WTC11 (cell line): Measurements from ENCODE around the gene DNAJC5G. TPM values are rescaled to one million over a fixed set of nuclear protein-coding genes. Genes with fewer than 3 reads are reported as not detected.

Experiments
- ATAC-seq: fragments of 200-7000 bp; cut with Tn5 transposase; 2 replicates; pipeline ENCODE4 v1.10.0; 2021; ENCODE audit warnings: mild to moderate bottlenecking, moderate library complexity
- Bru-seq: library from RNA; stranded (reverse); fragments of 400-500 nt; gene quantifications from one replicate; lab custom pipeline; 2021; lab: Mats Ljungman, UMichigan
- CTCF ChIA-PET: fragments of 300-600 bp; sonication (Branson Sonifier 250); formaldehyde crosslinking; loops from one replicate; lab custom pipeline; 2021; ENCODE audit warnings: antibody characterized with exemption; lab: Charles Lee
- POLR2A ChIA-PET: fragments of 350-600 bp; sonication (Branson Sonifier 250); formaldehyde crosslinking; loops from one replicate; lab custom pipeline; 2021; ENCODE audit warnings: antibody characterized with exemption; lab: Charles Lee
- DNase-seq: peaks from one replicate; pipeline ENCODE4 v3.0.0; 2021; ENCODE audit warnings: low spot score
- H3K27ac Mint-ChIP-seq: 2 replicates; pipeline ENCODE4 v1.8.0; 2021; ENCODE audit warnings: mixed read lengths
- H3K27me3 Mint-ChIP-seq: 2 replicates; pipeline ENCODE4 v1.8.0; 2021; ENCODE audit warnings: low read depth, mild to moderate bottlenecking, moderate library complexity, mixed read lengths
- H3K36me3 Mint-ChIP-seq: 2 replicates; pipeline ENCODE4 v1.8.0; 2021; ENCODE audit warnings: mixed read lengths
- H3K4me1 Mint-ChIP-seq: 2 replicates; pipeline ENCODE4 v1.8.0; 2022; ENCODE audit warnings: mixed read lengths
- H3K4me3 Mint-ChIP-seq: 2 replicates; pipeline ENCODE4 v1.8.0; 2021; ENCODE audit warnings: mild to moderate bottlenecking, moderate library complexity, mixed read lengths
- H3K9me3 Mint-ChIP-seq: 2 replicates; pipeline ENCODE4 v1.8.0; 2021; ENCODE audit warnings: mixed read lengths
- ATF1 ChIP-seq: sonication (generic); formaldehyde crosslinking; IDR thresholded peaks from 2 replicates; pipeline ENCODE4 v1.8.1; 2023; ENCODE audit warnings: mild to moderate bottlenecking, moderate library complexity, missing genetic modification reagents
- ATF2 ChIP-seq: sonication (generic); formaldehyde crosslinking; IDR thresholded peaks from 2 replicates; pipeline ENCODE4 v1.8.1; 2022; ENCODE audit warnings: low read depth, missing genetic modification reagents, borderline replicate concordance
- CDX4 ChIP-seq: fragments of 250-450 bp; sonication (Bioruptor Pico); IDR thresholded peaks from 2 replicates; pipeline ENCODE4 v1.9.0; 2021; ENCODE audit warnings: moderate library complexity, mild to moderate bottlenecking, inconsistent platforms, borderline replicate concordance
- CTCF ChIP-seq: fragments of 200-600 bp; IDR thresholded peaks from 2 replicates; pipeline ENCODE4 v1.8.0; 2022; ENCODE audit warnings: antibody characterized with exemption
- E2F1 ChIP-seq: sonication (generic); formaldehyde crosslinking; IDR thresholded peaks from 2 replicates; pipeline ENCODE4 v1.8.0; 2022; ENCODE audit warnings: mild to moderate bottlenecking, missing genetic modification reagents
- E2F5 ChIP-seq: sonication (generic); formaldehyde crosslinking; IDR thresholded peaks from 2 replicates; pipeline ENCODE4 v1.8.1; 2022; ENCODE audit warnings: mild to moderate bottlenecking, moderate library complexity, missing genetic modification reagents
- FOXP4 ChIP-seq: sonication (generic); formaldehyde crosslinking; IDR thresholded peaks from 2 replicates; pipeline ENCODE4 v1.8.0; 2022; ENCODE audit warnings: mild to moderate bottlenecking, missing genetic modification reagents
- HMGA2 ChIP-seq: fragments of 250-450 bp; sonication (Bioruptor Pico); IDR thresholded peaks from 2 replicates; pipeline ENCODE4 v1.4.0; 2021; ENCODE audit warnings: mild to moderate bottlenecking, moderate library complexity
- JAZF1 ChIP-seq: fragments of 250-450 bp; sonication (Bioruptor Pico); IDR thresholded peaks from 2 replicates; pipeline ENCODE4 v1.9.0; 2021; ENCODE audit warnings: moderate library complexity, mild to moderate bottlenecking, inconsistent platforms
- NFE2L1 ChIP-seq: sonication (generic); formaldehyde crosslinking; IDR thresholded peaks from 2 replicates; pipeline ENCODE4 v1.8.1; 2023; ENCODE audit warnings: missing genetic modification reagents
- NR2C2 ChIP-seq: sonication (generic); formaldehyde crosslinking; IDR thresholded peaks from 2 replicates; pipeline ENCODE4 v1.8.0; 2022; ENCODE audit warnings: mild to moderate bottlenecking, missing genetic modification reagents
- PRRX2 ChIP-seq: fragments of 250-450 bp; sonication (Bioruptor Pico); IDR thresholded peaks from 2 replicates; pipeline ENCODE4 v1.8.0; 2021; ENCODE audit warnings: mild to moderate bottlenecking
- SMAD4 ChIP-seq: sonication (generic); formaldehyde crosslinking; IDR thresholded peaks from 2 replicates; pipeline ENCODE4 v1.8.0; 2022; ENCODE audit warnings: mild to moderate bottlenecking, missing genetic modification reagents
- SOX15 ChIP-seq: fragments of 250-450 bp; sonication (Bioruptor Pico); IDR thresholded peaks from 2 replicates; pipeline ENCODE4 v1.9.0; 2021; ENCODE audit warnings: mild to moderate bottlenecking
- ZNF121 ChIP-seq: sonication (generic); formaldehyde crosslinking; IDR thresholded peaks from 2 replicates; pipeline ENCODE4 v1.8.0; 2023; ENCODE audit warnings: missing genetic modification reagents
- ZSCAN18 ChIP-seq: fragments of 250-450 bp; sonication (Bioruptor Pico); IDR thresholded peaks from 2 replicates; pipeline ENCODE4 v2.1.2; 2022; ENCODE audit warnings: mild to moderate bottlenecking, moderate library complexity
- long read RNA-seq, 3 experiments: library from RNA in 1 of 3; library from capped mRNA in 1 of 3; library from polyadenylated mRNA in 1 of 3; unstranded in 2 of 3; stranded (forward) in 1 of 3; transcript quantifications; one replicate each; pipeline ENCODE4 v2.0.0, GENCODE V29; 2021
- total RNA-seq: library from RNA; stranded (reverse); gene quantifications from 3 replicates; pipeline ENCODE4 v1.2.3, GENCODE V29; 2021

DNAJC5G gene
- total RNA-seq (0.18 to 0.44 TPM (median 0.34 TPM) in 3 replicates), Bru-seq, nascent RNA (percentile 28 among the genes with signal in this experiment)
- long read RNA-seq, experiment 1 = 0 reads
- long read RNA-seq, experiment 2 = 0 reads
- long read RNA-seq, experiment 3 = 0 reads

- TF ChIP-seq ATF1 (no peak), E2F1 (CRISPR knock-in tag) (no peak), JAZF1 (no peak), ZNF121 (CRISPR knock-in tag) (no peak), CTCF (no peak), SOX15 (CRISPR knock-in tag) (no peak), PRRX2 (CRISPR knock-in tag) (no peak), SMAD4 (no peak), ATF2 (no peak), NFE2L1 (no peak), FOXP4 (no peak), CDX4 (CRISPR knock-in tag) (no peak), ZSCAN18 (CRISPR knock-in tag) (no peak), NR2C2 (CRISPR knock-in tag) (no peak), E2F5 (CRISPR knock-in tag) (no peak), HMGA2 (CRISPR knock-in tag) (no peak)
- no peak within 1 kb of the TSS for H3K4me3 Mint-ChIP-seq
- no peaks in the 10 kb centered on the region for H3K9me3 Mint-ChIP-seq
- H3K4me1 Mint-ChIP-seq = peaks cover 6% of the 10 kb centered on the region; the same call in 1 of the 2 replicates
- ChIA-PET POLR2A (no interaction called here), CTCF (interaction anchor here (0.8 to 1.5 kb wide), 6 partner anchors 11 to 94 kb away, joined by 3 to 11 read pairs (median 5); partner anchors contain the start of gene EIF2B4)
- DNase-seq (no peak), ATAC-seq (peak; percentile 49)
- H3K36me3 Mint-ChIP-seq = no peaks in the 10 kb centered on the region
- no peaks in the 10 kb centered on the region; the same call in 1 of the 2 replicates for H3K27me3 Mint-ChIP-seq
- H3K27ac Mint-ChIP-seq = no peak within 1 kb of the TSS
Measured at GRCh38 chr2:27275211-27276150, at the start of gene DNAJC5G. DNAJC5G (plus strand) TSS chr2:27275433; CDS start chr2:27276729, 1,296 bp downstream.
